H1 (cell line): ENCODE measurements around the gene RBM8A. TPM values are rescaled to one million over a fixed set of nuclear protein-coding genes. Genes with fewer than 3 reads are reported as not detected.

ENCODE experiments used
- CTCF ChIA-PET: fragments of 300-600 bp; sonication (Branson Sonifier 250); formaldehyde crosslinking; loops from one replicate; lab custom pipeline; 2021; ENCODE audit not compliant: partially characterized antibody; lab: Charles Lee
- POLR2A ChIA-PET: fragments of 300-600 bp; sonication (Branson Sonifier 250); formaldehyde crosslinking; loops from one replicate; lab custom pipeline; 2021; ENCODE audit warnings: inconsistent platforms; ENCODE audit not compliant: partially characterized antibody; lab: Charles Lee
- DNase-seq, 2 experiments: peaks; one replicate each; pipeline versions ENCODE4 v3.0.0 to v3.0.0-alpha.2; 2010 to 2022; ENCODE audit warnings: low spot score in 2 of 2, low read depth in 1 of 2, mixed read lengths in 1 of 2
- FAIRE-seq: peaks from 2 replicates; lab custom pipeline; 2011; peaks lifted over from hg19 to GRCh38; lab: Jason Lieb, UNC
- H2AFZ ChIP-seq: 2 replicates; pipeline ENCODE4 v1.8.1; 2012; ENCODE audit warnings: low read length, inconsistent platforms
- H2AK5ac ChIP-seq: 2 replicates; pipeline ENCODE4 v1.6.1; 2013; ENCODE audit warnings: low read depth, low read length
- H2BK120ac ChIP-seq: replicated peaks from 2 replicates; pipeline ENCODE3; 2013; ENCODE audit warnings: low read depth, low read length, inconsistent platforms
- H2BK12ac ChIP-seq: 2 replicates; pipeline ENCODE4 v1.6.1; 2013; ENCODE audit warnings: low read depth, low read length
- H2BK15ac ChIP-seq: 2 replicates; pipeline ENCODE4 v1.6.1; 2013; ENCODE audit warnings: low read length
- H2BK20ac ChIP-seq: 2 replicates; pipeline ENCODE4 v1.6.1; 2013; ENCODE audit warnings: low read length
- H2BK5ac ChIP-seq: 2 replicates; pipeline ENCODE4 v1.6.1; 2013; ENCODE audit warnings: low read depth, low read length
- H3K14ac ChIP-seq: 2 replicates; pipeline ENCODE4 v1.6.1; 2013; ENCODE audit warnings: inconsistent platforms; ENCODE audit not compliant: insufficient read length
- H3K18ac ChIP-seq: 2 replicates; pipeline ENCODE4 v1.6.1; 2013; ENCODE audit warnings: low read length; ENCODE audit errors: extremely low read depth
- H3K23ac ChIP-seq: 2 replicates; pipeline ENCODE4 v1.6.1; 2013; ENCODE audit warnings: inconsistent platforms; ENCODE audit not compliant: insufficient read length
- H3K23me2 ChIP-seq: 2 replicates; pipeline ENCODE4 v1.6.1; 2013; ENCODE audit warnings: low read depth, low read length
- H3K27ac ChIP-seq: 2 replicates; pipeline ENCODE4 v1.6.1; 2011; ENCODE audit warnings: low read depth, low read length, inconsistent platforms
- H3K27me3 ChIP-seq, 4 experiments: replicated peaks in 1 of 4; 1 replicate in 1 of 4; 2 replicates in 3 of 4; pipeline versions ENCODE4 v1.6.1 to v1.8.1; 2011 to 2013; ENCODE audit warnings: low read length in 3 of 4, mild to moderate bottlenecking in 3 of 4, inconsistent platforms in 2 of 4, mixed read lengths in 2 of 4, moderate library complexity in 1 of 4; ENCODE audit not compliant: control insufficient read depth in 3 of 4, insufficient read depth in 3 of 4; ENCODE audit errors: extremely low read depth in 1 of 4
- H3K36me3 ChIP-seq, 4 experiments: 2 replicates each; pipeline versions ENCODE4 v1.6.1 to v1.8.1; 2011 to 2013; ENCODE audit warnings: mild to moderate bottlenecking in 4 of 4, low read length in 3 of 4, moderate library complexity in 2 of 4, control low read depth in 1 of 4, inconsistent platforms in 1 of 4; ENCODE audit not compliant: insufficient read depth in 4 of 4, control insufficient read depth in 2 of 4
- H3K4ac ChIP-seq: replicated peaks from 2 replicates; pipeline ENCODE3; 2013; ENCODE audit warnings: low read length, low read depth, mixed read lengths, inconsistent platforms; ENCODE audit not compliant: insufficient read length
- H3K4me1 ChIP-seq, 4 experiments: replicated peaks in 1 of 4; 1 replicate in 1 of 4; 2 replicates in 3 of 4; pipeline versions ENCODE4 v1.6.1 to v1.8.1; 2011 to 2013; ENCODE audit warnings: low read length in 3 of 4, inconsistent platforms in 2 of 4, mixed read lengths in 1 of 4; ENCODE audit not compliant: insufficient read depth in 4 of 4, control insufficient read depth in 3 of 4
- H3K4me2 ChIP-seq, 2 experiments: 2 replicates each; pipeline versions ENCODE4 v1.6.1 to v1.8.1; 2011 to 2013; ENCODE audit warnings: low read depth in 2 of 2, low read length in 2 of 2, control low read depth in 1 of 2, inconsistent platforms in 1 of 2, mild to moderate bottlenecking in 1 of 2; ENCODE audit not compliant: insufficient read depth in 1 of 2
- H3K4me3 ChIP-seq, 4 experiments: fragments of 200-600, 300-600 bp in 1 of 4; sonication (generic), shearing (Covaris generic), sonication (Bioruptor Twin) in 1 of 4; 2 replicates each; pipeline versions ENCODE4 v1.5.1 to v1.8.1; 2011 to 2016; ENCODE audit warnings: low read length in 4 of 4, low read depth in 3 of 4, control low read depth in 2 of 4, inconsistent platforms in 2 of 4, mild to moderate bottlenecking in 2 of 4, mixed read lengths in 1 of 4, moderate library complexity in 1 of 4; ENCODE audit not compliant: insufficient read depth in 2 of 4; ENCODE audit errors: extremely low read depth in 1 of 4
- H3K56ac ChIP-seq: replicated peaks from 2 replicates; pipeline ENCODE3; 2013; ENCODE audit warnings: low read depth, mild to moderate bottlenecking, mixed read lengths, low read length, inconsistent platforms; ENCODE audit not compliant: insufficient read length
- H3K79me1 ChIP-seq: 2 replicates; pipeline ENCODE4 v1.6.1; 2013; ENCODE audit warnings: low read depth, low read length, control low read depth
- H3K79me2 ChIP-seq, 2 experiments: 2 replicates each; pipeline versions ENCODE4 v1.6.1 to v1.8.1; 2012 to 2013; ENCODE audit warnings: low read length in 2 of 2, mild to moderate bottlenecking in 2 of 2, inconsistent platforms in 1 of 2; ENCODE audit not compliant: insufficient read depth in 2 of 2, control insufficient read depth in 1 of 2
- H3K9ac ChIP-seq, 4 experiments: replicated peaks in 1 of 4; 1 replicate in 1 of 4; 2 replicates in 3 of 4; pipeline versions ENCODE4 v1.6.1 to v1.8.1; 2011 to 2013; ENCODE audit warnings: low read depth in 3 of 4, low read length in 3 of 4, control low read depth in 2 of 4, mild to moderate bottlenecking in 2 of 4, moderate library complexity in 2 of 4, inconsistent platforms in 1 of 4; ENCODE audit errors: extremely low read depth in 1 of 4
- H3K9me3 ChIP-seq, 2 experiments: 2 replicates each; pipeline versions ENCODE4 v1.6.1 to v1.8.1; 2012 to 2013; ENCODE audit warnings: mild to moderate bottlenecking in 2 of 2, moderate library complexity in 2 of 2, control low read depth in 1 of 2, inconsistent platforms in 1 of 2, low read depth in 1 of 2, low read length in 1 of 2, mixed read lengths in 1 of 2; ENCODE audit not compliant: insufficient read depth in 2 of 2
- H4K20me1 ChIP-seq, 2 experiments: replicated peaks in 1 of 2; 2 replicates each; pipeline versions ENCODE3 to v1.8.1; 2011 to 2013; ENCODE audit warnings: inconsistent platforms in 2 of 2, low read length in 2 of 2, mild to moderate bottlenecking in 1 of 2; ENCODE audit not compliant: insufficient read depth in 2 of 2, control insufficient read depth in 1 of 2
- H4K5ac ChIP-seq: 2 replicates; pipeline ENCODE4 v1.6.1; 2013; ENCODE audit warnings: low read length, low read depth, mixed read lengths, inconsistent platforms; ENCODE audit not compliant: insufficient read length
- H4K8ac ChIP-seq: 2 replicates; pipeline ENCODE4 v1.8.0; 2013; ENCODE audit warnings: mild to moderate bottlenecking, moderate library complexity, low read length, inconsistent platforms; ENCODE audit not compliant: insufficient read depth; ENCODE audit errors: extremely low read depth
- H4K91ac ChIP-seq: replicated peaks from 2 replicates; pipeline ENCODE3; 2013; ENCODE audit warnings: low read length, mixed read lengths, inconsistent platforms; ENCODE audit not compliant: insufficient read length
- ASH2L ChIP-seq: fragments of 200-600, 300-600 bp; sonication (generic); IDR thresholded peaks from one replicate; pipeline ENCODE4 v1.7.1; 2017; ENCODE audit warnings: low read length
- CTBP2 ChIP-seq: IDR thresholded peaks from 2 replicates; pipeline ENCODE4 v1.7.0; 2011; ENCODE audit warnings: borderline replicate concordance, mild to moderate bottlenecking, moderate library complexity, mixed read lengths, low read length; ENCODE audit not compliant: insufficient read depth, insufficient read length
- HDAC6 ChIP-seq: IDR thresholded peaks from one replicate; pipeline ENCODE4 v1.7.1; 2012; ENCODE audit warnings: low read depth, mild to moderate bottlenecking, inconsistent platforms, low read length, moderate library complexity
- POLR2A ChIP-seq, 2 experiments: IDR thresholded peaks; 1 replicate in 1 of 2; 2 replicates in 1 of 2; pipeline ENCODE4 v1.6.1; 2011; ENCODE audit warnings: low read depth in 2 of 2, low read length in 2 of 2, mild to moderate bottlenecking in 2 of 2; ENCODE audit errors: control extremely low read depth in 1 of 2
- TAF1 ChIP-seq: IDR thresholded peaks from 2 replicates; pipeline ENCODE4 v1.6.1; 2011; ENCODE audit warnings: mild to moderate bottlenecking, low read depth, low read length
- TBP ChIP-seq: IDR thresholded peaks from 2 replicates; pipeline ENCODE4 v1.6.1; 2011; ENCODE audit warnings: low read depth, low read length, improper control_type of control experiment
- YY1 ChIP-seq: IDR thresholded peaks from 2 replicates; pipeline ENCODE4 v1.6.1; 2011; ENCODE audit warnings: low read depth, mild to moderate bottlenecking, low read length
- WGBS, 2 experiments: shearing (Covaris generic) in 1 of 2; methylation state at CpG; one replicate each; pipeline versions ENCODE4 v1.1.6 to v1.1.7; 2013 to 2015; ENCODE audit warnings: low lambda C conversion rate in 2 of 2, mixed read lengths in 2 of 2, inconsistent platforms in 1 of 2, low coverage in 1 of 2, missing lambda C conversion rate in 1 of 2; ENCODE audit not compliant: insufficient replicate concordance in 2 of 2, insufficient coverage in 1 of 2, insufficient read length in 1 of 2; ENCODE audit errors: extremely low coverage in 1 of 2, missing lambda C conversion rate in 1 of 2; 5-methylcytosine and 5-hydroxymethylcytosine counted together
- polyA plus RNA-seq, 7 experiments: library from polyadenylated mRNA; depleted of rRNA in 3 of 7; stranded (reverse) in 5 of 7; unstranded in 2 of 7; fragments of >200 nt in 5 of 7; fragments of 200-250 nt in 2 of 7; gene quantifications; 1 replicate in 5 of 7; 2 replicates in 1 of 7; 4 replicates in 1 of 7; pipeline versions ENCODE4 v1.2.1 to v1.2.3, GENCODE V29; 2011 to 2013; ENCODE audit warnings: missing spikeins in 2 of 7, mixed read lengths in 2 of 7
- total RNA-seq: library from RNA; stranded (reverse); fragmentation: NEBNext Ultra II Directional; extraction: Animal tissue kit (Norgen Biotek cat#: 25700); gene quantifications from 2 replicates; pipeline ENCODE4 v1.2.1, GENCODE V29; 2021
- TF ChIP-seq, protein P1 (sequence below): IDR thresholded peaks from 2 replicates; pipeline ENCODE4 v1.6.1; 2012; ENCODE audit warnings: inconsistent platforms
- TF ChIP-seq, protein P2 (sequence below): IDR thresholded peaks from 2 replicates; pipeline ENCODE4 v1.6.1; 2012; ENCODE audit warnings: inconsistent platforms

Gene RBM8A
- total and polyA plus RNA-seq, 2 of the 8 experiments (the other 6 are each of a cell fraction or from before 2014, with no cell fraction given) = 125 to 216 TPM

DNA sequence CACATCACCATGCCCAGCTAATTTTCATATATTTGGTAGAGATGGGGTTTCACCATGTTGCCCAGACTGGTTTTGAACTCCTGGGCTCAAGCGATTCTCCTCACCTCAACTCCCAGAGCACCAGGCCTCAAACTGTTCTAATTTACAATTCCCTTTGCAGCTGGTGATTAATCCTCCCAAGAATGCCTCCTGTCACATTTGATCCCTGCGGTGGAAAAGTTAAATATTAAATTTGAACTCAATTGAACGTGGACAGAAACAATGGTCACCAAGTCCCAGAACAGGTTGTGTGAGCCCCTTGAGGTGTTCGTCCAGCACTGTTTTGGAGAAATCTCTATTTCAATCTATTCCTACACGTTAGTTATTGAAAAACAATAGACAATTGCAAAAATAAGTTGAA lies 39.7 kb downstream of the RBM8A start:
- no peaks in the 10 kb centered on the region for H3K36me3 ChIP-seq
- H4K91ac ChIP-seq = no peak overlapping the region
- no peak overlapping the region for H2BK5ac ChIP-seq
- TF ChIP-seq POLR2A (IDR thresholded peaks at IDR 0.05; ENCODE audit: control extremely low read depth in 1 of 2, low read depth in 2 of 2, low read length in 2 of 2) (no peak), CTBP2 (no peak), YY1 (no peak), TBP (no peak), TAF1 (no peak), ASH2L (no peak), HDAC6 (no peak)
- TF ChIP-seq, protein P1, sequence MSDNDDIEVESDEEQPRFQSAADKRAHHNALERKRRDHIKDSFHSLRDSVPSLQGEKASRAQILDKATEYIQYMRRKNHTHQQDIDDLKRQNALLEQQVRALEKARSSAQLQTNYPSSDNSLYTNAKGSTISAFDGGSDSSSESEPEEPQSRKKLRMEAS = no peak
- TF ChIP-seq, protein P2, sequence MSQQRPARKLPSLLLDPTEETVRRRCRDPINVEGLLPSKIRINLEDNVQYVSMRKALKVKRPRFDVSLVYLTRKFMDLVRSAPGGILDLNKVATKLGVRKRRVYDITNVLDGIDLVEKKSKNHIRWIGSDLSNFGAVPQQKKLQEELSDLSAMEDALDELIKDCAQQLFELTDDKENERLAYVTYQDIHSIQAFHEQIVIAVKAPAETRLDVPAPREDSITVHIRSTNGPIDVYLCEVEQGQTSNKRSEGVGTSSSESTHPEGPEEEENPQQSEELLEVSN = no peak
- TF ChIP-seq, all 59 proteins: peak for 0
- Histone ChIP-seq H3K23me2 (peaks cover 5% of the 10 kb centered on the region; the same call in 1 of the 2 replicates), H3K4ac (no peak overlapping the region), H2AFZ (no peak overlapping the region), H3K23ac (no peak overlapping the region), H4K20me1 (no peaks in the 10 kb centered on the region), H3K14ac (no peak overlapping the region), H3K18ac (no peak overlapping the region), H3K56ac (no peak overlapping the region), H2AK5ac (no peak overlapping the region), H3K4me3 (no peak overlapping the region), H3K27ac (no peak overlapping the region), H2BK120ac (no peak overlapping the region), H4K8ac (no peak overlapping the region), H3K9ac (no peak overlapping the region), H3K4me2 (no peak overlapping the region), H2BK12ac (no peak overlapping the region), H3K4me1 (peaks cover 0 to 6% (median 4%) of the 10 kb centered on the region in 4 experiments; a peak in 4 of 7 replicates), H3K27me3 (peaks cover 0 to 21% (median 15%) of the 10 kb centered on the region in 4 experiments; a peak in 6 of 7 replicates), H2BK15ac (no peak overlapping the region), H3K9me3 (no peaks in the 10 kb centered on the region), H2BK20ac (no peak overlapping the region), H3K79me2 (no peaks in the 10 kb centered on the region), H3K79me1 (no peaks in the 10 kb centered on the region), H4K5ac (no peak overlapping the region)
- FAIRE-seq (no peak), DNase-seq (no peak)
- CTCF ChIA-PET = interaction anchor here (0.9 to 8.7 kb wide), 5 partner anchors 9 to 70 kb away, joined by 3 to 84 read pairs (median 5); partner anchors contain the start of genes LIX1L and NUDT17
- 78% methylated on average over 5 of the region's 5 CpGs; no CpG with 5 or more reads in 1 of the 2 experiments for WGBS, 2 experiments
- POLR2A ChIA-PET = interaction anchor here (1.1 kb wide), 1 partner anchor 164 kb away, joined by 7 read pairs; no protein-coding TSS in a partner anchor
